Endothelial cell of umbilical vein (primary cell): Measurements from ENCODE around the gene NTRK2.

ENCODE experiments used
- POLR2A ChIP-seq: IDR thresholded peaks from 2 replicates; pipeline ENCODE4 v1.6.1; 2012; ENCODE audit warnings: low read depth, mild to moderate bottlenecking, control low read depth, low read length
- POLR2AphosphoS5 ChIP-seq: IDR thresholded peaks from 2 replicates; pipeline ENCODE4 v1.6.1; 2012; ENCODE audit warnings: low read depth, mild to moderate bottlenecking, control low read depth, low read length, moderate library complexity; ENCODE audit not compliant: insufficient read depth

GRCh38 chr9:84937581-84937980 lies 268.1 kb downstream of the NTRK2 start:
- TF ChIP-seq POLR2AphosphoS5 (no peak), POLR2A (no peak)
